OCI-LY7 (cell line): ENCODE measurements around the gene MANSC1.

Experiments used
- CTCF ChIP-seq: fragments of 200-600 bp; sonication (generic); conservative IDR thresholded peaks from 2 replicates; pipeline ENCODE4 v1.5.1; 2014; ENCODE audit warnings: mild to moderate bottlenecking, antibody characterized with exemption, low read length, moderate library complexity, mixed read lengths
- EZH2phosphoT487 ChIP-seq: fragments of 200-600 bp; sonication (generic); IDR thresholded peaks from 2 replicates; pipeline ENCODE4 v1.6.1; 2018; ENCODE audit warnings: low read depth, borderline replicate concordance, mild to moderate bottlenecking, mixed run types, antibody characterized with exemption, low read length, moderate library complexity, mixed read lengths

- TF ChIP-seq CTCF (no peak), EZH2phosphoT487 (no peak)
Measured at GRCh38 chr12:12379831-12380730, 30.0 kb upstream of the MANSC1 start.
